OCI-LY1 (cell line): ENCODE results near the gene PER2.

ENCODE experiments used
- CTCF ChIP-seq: fragments of 200-600 bp; sonication (generic), shearing (Covaris generic); IDR thresholded peaks from 2 replicates; pipeline ENCODE4 v1.5.1; 2017; ENCODE audit warnings: mild to moderate bottlenecking, antibody characterized with exemption, low read length, moderate library complexity, mixed read lengths
- EZH2 ChIP-seq: fragments of 200-600 bp; sonication (generic), shearing (Covaris generic); IDR thresholded peaks from 2 replicates; pipeline ENCODE4 v1.8.0; 2017; ENCODE audit warnings: borderline replicate concordance, mixed run types, mild to moderate bottlenecking, antibody characterized with exemption, low read length, moderate library complexity, mixed read lengths

DNA sequence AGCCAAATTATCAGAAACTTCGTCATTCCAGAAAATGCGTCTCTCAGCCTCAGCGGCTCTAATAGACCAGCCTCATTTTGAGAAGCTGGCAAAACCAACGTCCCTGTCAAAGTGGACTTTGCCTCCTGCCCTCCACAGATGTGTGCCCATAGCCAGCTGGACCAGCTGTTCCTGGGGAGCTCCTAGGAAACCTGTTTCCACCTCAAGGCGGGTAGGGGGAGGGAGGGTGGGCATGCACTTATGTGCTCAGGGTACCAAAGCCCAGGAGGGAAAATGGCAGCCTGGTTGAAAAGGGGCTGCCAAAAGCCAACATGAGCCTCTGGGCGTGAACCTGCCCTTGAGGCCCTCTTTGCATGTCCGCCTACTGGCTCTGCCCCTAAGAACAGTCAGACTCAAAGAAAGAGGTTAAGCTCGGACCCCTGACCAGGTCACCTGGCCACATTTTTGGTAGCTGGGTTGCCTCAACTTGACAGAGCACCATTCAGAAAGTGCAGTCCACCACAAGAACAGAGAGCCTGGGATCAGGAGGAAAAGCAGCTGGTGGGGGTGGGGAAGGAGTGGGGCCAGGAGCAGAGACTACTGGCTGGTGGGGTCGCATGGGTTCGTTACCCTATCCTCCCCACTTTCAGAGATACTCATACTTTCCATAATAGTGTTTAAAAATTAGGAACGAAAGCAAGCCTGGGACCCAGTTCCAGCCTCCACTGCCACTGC is 3.5 kb downstream of the PER2 start:
- no peak for TF ChIP-seq EZH2
- TF ChIP-seq CTCF: no peak
